SW480 (cell line): ENCODE data around the gene ETV7.

Experiments
- DNase-seq: peaks from one replicate; pipeline ENCODE4 v3.0.0-alpha.2; 2016; ENCODE audit warnings: low spot score

ETV7 gene

GRCh38 chr6:36320475-36320874 is 67.0 kb downstream of the ETV7 start:
- DNase-seq = peak; percentile 92

DNA sequence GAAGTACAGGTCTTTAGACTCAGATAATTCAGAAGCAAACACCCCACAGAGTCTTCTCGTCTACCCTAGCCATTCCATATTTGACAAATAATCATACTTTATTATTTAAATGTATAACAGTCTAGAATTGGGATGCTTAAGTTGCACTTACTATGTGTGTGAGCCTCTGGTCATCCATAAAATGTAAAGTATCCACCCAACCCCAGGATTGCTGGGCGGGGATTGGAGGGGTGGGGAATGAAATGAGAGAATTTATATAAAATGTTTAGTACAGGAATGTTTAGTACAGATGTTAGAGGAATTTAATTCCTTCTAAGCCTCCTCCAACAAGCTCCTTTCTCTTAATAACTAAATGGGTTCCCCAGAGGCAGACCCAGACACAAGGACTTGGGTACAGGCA is 67.6 kb downstream of the ETV7 start:
- DNase-seq = no peak

GRCh38 chr6:36319436-36319762 is 68.1 kb downstream of the ETV7 start:
- DNase-seq = peak; percentile 77

DNA sequence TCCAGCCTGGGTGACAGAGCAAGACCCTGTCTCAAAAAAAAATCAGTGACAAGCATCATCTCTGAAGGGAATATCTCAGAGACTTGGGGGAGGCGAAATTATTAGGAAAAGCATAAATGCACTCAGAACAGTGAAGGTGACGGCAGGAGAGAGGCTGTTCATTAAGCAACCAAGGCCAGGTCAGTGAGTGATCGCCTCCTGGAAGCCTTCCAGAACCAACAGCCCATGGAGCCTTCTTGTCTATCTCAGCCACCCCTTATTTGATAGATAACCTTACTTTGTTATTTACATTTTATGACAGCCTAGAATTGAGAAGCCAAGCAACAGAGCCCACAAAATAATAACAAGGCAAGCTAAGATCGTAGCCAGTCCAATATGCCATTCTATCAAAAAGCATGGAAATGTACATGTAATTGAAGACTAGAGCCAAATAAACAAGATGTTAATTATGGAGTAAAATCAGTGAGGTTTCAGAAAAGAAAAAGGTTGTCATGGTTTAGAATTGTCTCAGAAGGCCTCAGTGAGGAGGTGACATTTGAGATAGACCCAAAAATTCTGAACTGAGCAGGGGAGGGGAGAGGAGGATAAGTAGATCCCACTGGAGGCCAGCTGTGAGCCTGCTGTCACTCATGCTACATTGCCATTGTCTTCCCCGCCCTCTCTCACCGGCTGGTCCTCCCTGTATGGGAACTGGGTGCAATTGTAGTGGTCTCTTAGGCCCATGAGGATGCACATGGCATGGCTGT is 68.6 kb downstream of the ETV7 start:
- no peak for DNase-seq

- no peak for DNase-seq
These were observed 69.8 kb downstream of the ETV7 start for GRCh38 chr6:36317623-36318022.
